ENCODE measurements around the gene SLFN5.

GRCh38 chr17:35293151-35293847 lies 50.4 kb downstream of the SLFN5 start:
- TF ChIP-seq POLR2A (IDR thresholded peaks at IDR 0.05) (no peak), CTCF (IDR thresholded peaks at IDR 0.05 in 8 of 11, conservative IDR thresholded peaks at IDR 0.05 in 3 of 11) (no peak)

All from spleen (tissue), 7 donors.